Nephron (organoid): ENCODE measurements around the gene SLC44A3.
A peak's percentile ranks its signal among the peaks of the same experiment; 100 is the strongest.

Experiments used
- H3K27ac Mint-ChIP-seq, 3 experiments: 2 replicates each; pipeline ENCODE4 v1.8.0; 2020; ENCODE audit warnings: mixed read lengths in 3 of 3, mild to moderate bottlenecking in 2 of 3, moderate library complexity in 1 of 3
- H3K27me3 Mint-ChIP-seq: 2 replicates; pipeline ENCODE4 v1.8.0; 2021; ENCODE audit warnings: low read depth, mild to moderate bottlenecking, moderate library complexity, mixed read lengths
- H3K36me3 Mint-ChIP-seq: 2 replicates; pipeline ENCODE4 v1.8.0; 2020; ENCODE audit warnings: low read depth, mixed read lengths
- H3K4me1 Mint-ChIP-seq: 2 replicates; pipeline ENCODE4 v1.8.0; 2020; ENCODE audit warnings: mixed read lengths
- H3K4me3 Mint-ChIP-seq, 3 experiments: 2 replicates each; pipeline ENCODE4 v1.8.0; 2020; ENCODE audit warnings: mild to moderate bottlenecking in 3 of 3, mixed read lengths in 3 of 3, moderate library complexity in 2 of 3
- H3K9me3 Mint-ChIP-seq: 2 replicates; pipeline ENCODE4 v1.8.0; 2020; ENCODE audit warnings: mixed read lengths
- CTCF ChIP-seq, 3 experiments: fragments of 200-600 bp; sonication (generic); IDR thresholded peaks; one replicate each; pipeline ENCODE4 v1.5.0; 2021; ENCODE audit warnings: antibody characterized with exemption in 3 of 3; ENCODE audit not compliant: unreplicated experiment in 3 of 3

Gene SLC44A3

GRCh38 chr1:94872771-94873495 is 52.8 kb downstream of the SLC44A3 start:
- TF ChIP-seq CTCF (IDR thresholded peaks at IDR 0.05; ENCODE audit: unreplicated experiment in 3 of 3): no peak
- Mint-ChIP-seq H3K27me3 (no peaks in the 10 kb centered on the region), H3K4me3 (peak overlapping the region in 2 of 3 experiments; percentile 6 to 64), H3K9me3 (no peaks in the 10 kb centered on the region), H3K27ac (peak overlapping the region; percentile 76 to 78 (median 77)), H3K4me1 (peaks cover 85% of the 10 kb centered on the region), H3K36me3 (peaks cover 30% of the 10 kb centered on the region)

GRCh38 chr1:94873520-94874351 is 53.6 kb downstream of the SLC44A3 start:
- H3K27ac Mint-ChIP-seq: peak overlapping the region; percentile 78 to 88 (median 86)
- H3K4me1 Mint-ChIP-seq: peaks cover 85% of the 10 kb centered on the region
- TF ChIP-seq CTCF (IDR thresholded peaks at IDR 0.05; ENCODE audit: unreplicated experiment in 3 of 3): no peak
- peak overlapping the region in 2 of 3 experiments; percentile 6 to 64 for H3K4me3 Mint-ChIP-seq
- peaks cover 35% of the 10 kb centered on the region for H3K36me3 Mint-ChIP-seq
- H3K27me3 Mint-ChIP-seq: no peaks in the 10 kb centered on the region
- no peaks in the 10 kb centered on the region for H3K9me3 Mint-ChIP-seq

- Mint-ChIP-seq H3K36me3 (peaks cover 34% of the 10 kb centered on the region), H3K9me3 (no peaks in the 10 kb centered on the region), H3K4me1 (peaks cover 79% of the 10 kb centered on the region), H3K27me3 (no peaks in the 10 kb centered on the region), H3K4me3 (peak overlapping the region in 1 of 3 experiments; percentile 43), H3K27ac (peak overlapping the region; percentile 78 to 88 (median 86))
- TF ChIP-seq CTCF (IDR thresholded peaks at IDR 0.05; ENCODE audit: unreplicated experiment in 3 of 3): no peak
These were observed 54.3 kb downstream of the SLC44A3 start for GRCh38 chr1:94874423-94874822.

GRCh38 chr1:94875794-94876193 is 55.6 kb downstream of the SLC44A3 start:
- no peak for TF ChIP-seq CTCF (IDR thresholded peaks at IDR 0.05; ENCODE audit: unreplicated experiment in 3 of 3)
- H3K4me1 Mint-ChIP-seq: peaks cover 70% of the 10 kb centered on the region
- H3K9me3 Mint-ChIP-seq: no peaks in the 10 kb centered on the region
- H3K4me3 Mint-ChIP-seq: peak overlapping the region in 1 of 3 experiments; percentile 32
- H3K27me3 Mint-ChIP-seq: no peaks in the 10 kb centered on the region
- peaks cover 32% of the 10 kb centered on the region for H3K36me3 Mint-ChIP-seq
- H3K27ac Mint-ChIP-seq: peak overlapping the region; percentile 38 to 88 (median 78)

- Mint-ChIP-seq H3K4me1 (peaks cover 65% of the 10 kb centered on the region), H3K27ac (peak overlapping the region in 2 of 3 experiments; percentile 78 to 88), H3K4me3 (no peak overlapping the region), H3K36me3 (peaks cover 32% of the 10 kb centered on the region), H3K9me3 (no peaks in the 10 kb centered on the region), H3K27me3 (no peaks in the 10 kb centered on the region)
- no peak for TF ChIP-seq CTCF (IDR thresholded peaks at IDR 0.05; ENCODE audit: unreplicated experiment in 3 of 3)
These were observed 56.2 kb downstream of the SLC44A3 start for GRCh38 chr1:94876362-94876761.
